ENCODE data around the gene JAKMIP3. TPM values are rescaled to one million over a fixed set of nuclear protein-coding genes. Genes with fewer than 3 reads are reported as not detected.

Gene JAKMIP3
- total RNA-seq, 4 donors from 2014 or later = 0.32 to 1.1 (median 0.51) TPM

DNA sequence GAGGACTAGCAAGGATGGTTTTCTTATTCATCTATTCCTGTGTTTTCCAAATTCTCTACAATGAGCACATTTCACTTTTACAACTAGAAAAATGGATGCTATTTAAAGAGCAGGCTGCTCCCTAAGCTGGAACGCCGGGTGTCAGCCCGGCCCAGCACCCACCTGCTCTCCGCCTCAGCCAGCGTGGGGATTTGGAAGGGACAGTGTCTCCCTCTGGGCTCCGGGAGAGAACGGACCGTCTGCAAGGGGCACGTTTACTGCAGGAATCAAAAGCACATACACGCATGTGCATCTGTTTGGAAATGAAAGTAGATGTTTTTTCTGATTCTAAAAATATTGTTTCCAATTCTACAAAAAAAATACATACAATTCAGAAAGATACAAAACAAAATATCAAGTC lies 2.3 kb upstream of the JAKMIP3 start:
- DNase-seq (ENCODE audit: low spot score in 2 of 2) = peak in 1 of 2 donors; percentile 68
- intact Hi-C loops (cut with DNase I; ENCODE audit: low total_unique reads) = no loop called here
- 74 to 75% methylated on average over 10 of the region's 10 CpGs for WGBS, 2 donors
- no peak overlapping the region for H3K4me3 ChIP-seq (ENCODE audit: low read depth, poor library complexity, severe bottlenecking)
- TF ChIP-seq POLR2A (IDR thresholded peaks at IDR 0.05) = no peak
- TF ChIP-seq, protein P1, sequence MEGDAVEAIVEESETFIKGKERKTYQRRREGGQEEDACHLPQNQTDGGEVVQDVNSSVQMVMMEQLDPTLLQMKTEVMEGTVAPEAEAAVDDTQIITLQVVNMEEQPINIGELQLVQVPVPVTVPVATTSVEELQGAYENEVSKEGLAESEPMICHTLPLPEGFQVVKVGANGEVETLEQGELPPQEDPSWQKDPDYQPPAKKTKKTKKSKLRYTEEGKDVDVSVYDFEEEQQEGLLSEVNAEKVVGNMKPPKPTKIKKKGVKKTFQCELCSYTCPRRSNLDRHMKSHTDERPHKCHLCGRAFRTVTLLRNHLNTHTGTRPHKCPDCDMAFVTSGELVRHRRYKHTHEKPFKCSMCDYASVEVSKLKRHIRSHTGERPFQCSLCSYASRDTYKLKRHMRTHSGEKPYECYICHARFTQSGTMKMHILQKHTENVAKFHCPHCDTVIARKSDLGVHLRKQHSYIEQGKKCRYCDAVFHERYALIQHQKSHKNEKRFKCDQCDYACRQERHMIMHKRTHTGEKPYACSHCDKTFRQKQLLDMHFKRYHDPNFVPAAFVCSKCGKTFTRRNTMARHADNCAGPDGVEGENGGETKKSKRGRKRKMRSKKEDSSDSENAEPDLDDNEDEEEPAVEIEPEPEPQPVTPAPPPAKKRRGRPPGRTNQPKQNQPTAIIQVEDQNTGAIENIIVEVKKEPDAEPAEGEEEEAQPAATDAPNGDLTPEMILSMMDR (IDR thresholded peaks at IDR 0.05) = no peak

DNA sequence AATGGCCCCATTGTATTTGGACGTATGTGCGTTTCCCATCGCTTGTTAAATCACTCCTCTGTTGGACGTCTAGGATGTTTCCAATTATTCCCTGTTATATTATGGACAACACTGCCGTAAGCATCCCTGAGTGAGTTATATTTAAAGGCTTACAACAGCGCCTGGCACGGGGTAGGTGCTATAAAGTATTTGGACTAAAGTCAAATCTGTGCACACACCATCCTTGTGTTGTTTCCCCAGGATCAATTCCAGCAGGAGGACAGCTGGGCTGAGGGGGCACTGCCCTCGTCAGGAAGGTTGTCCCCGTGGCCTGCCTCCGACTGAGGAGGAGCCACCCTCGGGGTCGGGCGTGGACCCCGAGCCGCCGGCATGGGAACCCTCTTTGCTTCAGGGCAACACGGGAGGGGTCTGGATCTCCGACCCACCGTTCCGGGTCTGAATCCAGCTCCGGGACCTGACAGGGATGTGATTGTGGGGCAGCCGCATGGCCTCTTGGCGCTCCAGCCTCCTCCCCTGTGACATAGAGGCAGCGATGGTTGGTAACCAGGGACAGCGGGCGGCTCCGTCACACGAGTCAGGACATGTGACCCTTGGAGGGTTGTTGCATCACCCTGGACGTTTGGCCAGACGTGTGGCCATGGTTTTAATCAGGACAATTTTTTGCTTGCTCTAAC lies 1.5 kb upstream of the JAKMIP3 start:
- peak in 1 of 2 donors; percentile 81 for DNase-seq (ENCODE audit: low spot score in 2 of 2)
- no peak for TF ChIP-seq POLR2A (IDR thresholded peaks at IDR 0.05)
- TF ChIP-seq, protein P1 (IDR thresholded peaks at IDR 0.05) = no peak
- H3K4me3 ChIP-seq (ENCODE audit: low read depth, poor library complexity, severe bottlenecking) = no peak overlapping the region
- intact Hi-C loops (cut with DNase I; ENCODE audit: low total_unique reads) = no loop called here
- 75 to 83% methylated on average over 30 of the region's 30 CpGs for WGBS, 2 donors

DNA sequence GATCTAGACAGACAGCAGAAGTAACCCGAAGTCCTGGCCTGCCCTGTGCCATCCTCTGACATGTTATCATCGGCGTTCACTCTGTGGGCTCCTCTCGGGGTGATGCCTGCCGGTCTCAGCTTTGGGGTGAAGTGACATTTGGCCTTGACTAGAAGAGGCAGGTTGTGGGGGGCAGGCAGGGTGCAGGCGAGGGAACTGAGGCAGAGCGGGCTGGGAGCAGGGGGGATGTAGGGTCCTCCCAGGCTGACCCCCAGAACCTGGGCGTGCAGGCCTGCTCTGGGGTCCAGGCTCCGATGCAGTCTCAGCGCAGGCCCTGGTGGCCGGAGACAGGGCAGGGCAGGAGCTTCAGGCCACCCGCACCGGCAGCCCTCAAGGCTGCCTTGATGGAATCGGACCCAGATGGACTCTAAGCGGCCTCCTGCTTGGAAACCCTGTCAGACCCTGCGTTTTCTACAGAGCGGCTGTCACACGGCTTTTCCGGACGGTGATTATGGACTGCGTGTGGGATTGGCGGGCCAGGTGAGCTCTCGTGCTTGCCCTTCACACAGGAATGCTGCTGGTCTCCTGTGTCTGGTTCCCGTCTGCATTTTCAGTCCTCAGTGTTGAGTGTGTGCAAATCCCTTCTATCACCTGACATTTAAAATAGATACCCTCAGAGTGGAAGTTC lies 842 bp upstream of the JAKMIP3 start:
- no peak for TF ChIP-seq POLR2A (IDR thresholded peaks at IDR 0.05)
- TF ChIP-seq, protein P1 (IDR thresholded peaks at IDR 0.05) = no peak
- DNase-seq (ENCODE audit: low spot score in 2 of 2) = peak in 1 of 2 donors; percentile 82
- H3K4me3 ChIP-seq (ENCODE audit: low read depth, poor library complexity, severe bottlenecking) = no peak overlapping the region
- WGBS, 2 donors = 89 to 94% methylated on average over 24 of the region's 24 CpGs
- intact Hi-C loops (cut with DNase I; ENCODE audit: low total_unique reads) = no loop called here

GRCh38 chr10:132066186-132066585 lies 440 bp downstream of the JAKMIP3 start:
- DNase-seq (ENCODE audit: low spot score in 2 of 2) = peak in 1 of 2 donors; percentile 70
- 20 to 43% methylated on average over 15 of the region's 15 CpGs for WGBS, 2 donors
- TF ChIP-seq, protein P1 (IDR thresholded peaks at IDR 0.05) = no peak
- no peak for TF ChIP-seq POLR2A (IDR thresholded peaks at IDR 0.05)
- intact Hi-C loops (cut with DNase I; ENCODE audit: low total_unique reads) = no loop called here
- H3K4me3 ChIP-seq (ENCODE audit: low read depth, poor library complexity, severe bottlenecking) = no peak overlapping the region

DNA sequence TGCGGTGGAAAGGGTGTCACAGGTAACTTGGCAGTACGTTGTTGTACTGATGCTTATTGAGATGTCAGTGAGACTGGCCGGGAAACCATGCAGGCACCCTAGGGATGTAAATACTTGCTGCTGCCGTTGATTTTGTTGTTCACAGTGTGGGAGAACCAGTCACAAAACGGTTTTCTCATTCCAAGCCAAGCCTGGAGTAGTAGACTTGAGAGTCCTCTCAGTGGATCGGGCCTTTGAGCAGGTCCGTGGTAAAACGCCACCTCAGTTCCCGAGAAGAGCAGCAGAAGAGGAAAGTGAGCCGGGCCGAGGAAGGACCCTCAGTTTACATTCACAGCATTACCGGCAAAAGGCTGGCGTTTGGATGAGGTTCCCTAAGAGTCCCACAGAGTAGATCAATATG lies 1.1 kb downstream of the JAKMIP3 start:
- peak in 1 of 2 donors; percentile 37 for DNase-seq (ENCODE audit: low spot score in 2 of 2)
- TF ChIP-seq POLR2A (IDR thresholded peaks at IDR 0.05) = no peak
- TF ChIP-seq, protein P1 (IDR thresholded peaks at IDR 0.05) = no peak
- no peak overlapping the region for H3K4me3 ChIP-seq (ENCODE audit: low read depth, poor library complexity, severe bottlenecking)
- intact Hi-C loops (cut with DNase I; ENCODE audit: low total_unique reads) = no loop called here
- WGBS, 2 donors = 89 to 91% methylated on average over 13 of the region's 13 CpGs
